SW480 (cell line): ENCODE measurements around the gene HOXB2.
"Not testable (repeated sequence)": the region's sequence is repeated elsewhere in the genome, so short reads cannot be mapped to it uniquely, and the experiment has no call there.

Experiments used
- DNase-seq: peaks from one replicate; pipeline ENCODE4 v3.0.0-alpha.2; 2016; ENCODE audit warnings: low spot score

Gene HOXB2

DNA sequence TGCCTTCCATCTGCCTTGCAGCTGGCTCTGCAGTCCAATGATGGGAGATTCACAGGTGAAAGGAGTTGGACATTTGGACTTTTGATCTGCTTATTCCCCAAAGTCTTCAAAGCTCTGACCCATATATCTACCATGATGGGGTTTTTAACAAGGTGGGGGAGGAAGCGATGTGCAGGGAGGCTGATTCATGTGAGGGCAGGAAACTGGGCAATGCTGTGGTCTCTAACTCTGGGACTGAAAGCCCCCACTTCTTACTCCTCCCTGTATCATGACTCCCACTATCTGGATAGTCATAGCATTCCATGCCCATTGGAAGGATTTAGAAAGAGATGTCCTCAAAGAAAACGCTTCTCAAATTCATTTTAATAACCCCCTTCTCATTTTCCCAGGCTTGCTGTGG lies 30.4 kb downstream of the HOXB2 start:
- DNase-seq = no peak

DNA sequence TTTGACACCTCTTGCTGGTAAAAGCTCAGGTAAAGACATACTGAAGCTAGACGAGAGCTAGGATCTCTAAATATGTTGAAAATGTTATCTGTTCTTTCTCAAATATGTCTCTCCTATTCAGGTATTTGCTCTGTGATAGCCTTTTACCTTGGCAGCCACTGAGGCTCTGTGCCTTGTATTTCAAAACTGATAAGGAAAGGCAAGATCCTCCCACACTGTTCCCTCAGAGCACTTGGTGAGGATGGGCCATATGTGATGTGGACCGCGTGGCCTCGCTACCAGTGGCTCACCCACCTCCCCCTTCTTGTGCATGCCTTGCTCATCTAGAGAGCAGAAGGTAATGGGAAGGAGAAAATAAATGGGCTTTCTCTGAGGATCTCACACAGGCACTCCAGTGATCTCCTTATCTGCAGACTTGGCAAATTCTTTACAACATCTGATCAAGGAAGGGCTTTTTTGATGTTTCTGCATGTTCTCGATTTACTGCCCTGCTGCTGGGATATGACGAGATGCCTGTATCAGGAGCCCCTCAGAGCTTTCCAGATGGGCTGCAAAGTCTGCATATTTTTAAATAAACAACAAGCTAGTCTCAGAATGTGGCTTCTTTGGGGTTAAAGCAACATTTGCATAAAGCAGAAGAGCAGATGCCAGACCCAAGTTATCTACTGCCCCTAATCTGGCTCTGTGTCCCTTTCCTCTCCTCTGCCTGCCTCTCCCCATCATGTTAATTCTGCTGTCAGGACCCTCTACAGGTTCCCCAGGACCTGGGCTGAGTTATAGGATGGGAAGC lies 31.0 kb downstream of the HOXB2 start:
- no peak for DNase-seq

DNA sequence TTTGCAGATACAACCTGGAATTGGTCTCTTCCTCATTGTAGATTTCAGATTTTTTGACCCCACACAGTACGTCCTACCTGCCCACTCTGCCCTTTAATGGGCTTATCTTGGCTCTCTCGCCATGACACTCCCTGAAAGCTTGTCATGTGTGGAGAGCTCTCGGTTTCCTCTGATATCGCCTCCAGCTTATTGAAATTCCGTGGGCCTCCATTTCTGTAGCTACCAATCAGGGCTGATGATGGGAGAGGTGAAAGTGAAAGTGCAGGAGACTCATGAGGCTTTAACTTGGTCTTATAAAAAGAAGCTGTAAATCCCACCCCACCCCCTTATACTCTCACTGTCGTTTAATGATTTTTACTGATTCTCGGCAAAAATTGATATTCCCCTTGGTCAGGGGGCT lies 31.8 kb downstream of the HOXB2 start:
- DNase-seq = no peak

DNA sequence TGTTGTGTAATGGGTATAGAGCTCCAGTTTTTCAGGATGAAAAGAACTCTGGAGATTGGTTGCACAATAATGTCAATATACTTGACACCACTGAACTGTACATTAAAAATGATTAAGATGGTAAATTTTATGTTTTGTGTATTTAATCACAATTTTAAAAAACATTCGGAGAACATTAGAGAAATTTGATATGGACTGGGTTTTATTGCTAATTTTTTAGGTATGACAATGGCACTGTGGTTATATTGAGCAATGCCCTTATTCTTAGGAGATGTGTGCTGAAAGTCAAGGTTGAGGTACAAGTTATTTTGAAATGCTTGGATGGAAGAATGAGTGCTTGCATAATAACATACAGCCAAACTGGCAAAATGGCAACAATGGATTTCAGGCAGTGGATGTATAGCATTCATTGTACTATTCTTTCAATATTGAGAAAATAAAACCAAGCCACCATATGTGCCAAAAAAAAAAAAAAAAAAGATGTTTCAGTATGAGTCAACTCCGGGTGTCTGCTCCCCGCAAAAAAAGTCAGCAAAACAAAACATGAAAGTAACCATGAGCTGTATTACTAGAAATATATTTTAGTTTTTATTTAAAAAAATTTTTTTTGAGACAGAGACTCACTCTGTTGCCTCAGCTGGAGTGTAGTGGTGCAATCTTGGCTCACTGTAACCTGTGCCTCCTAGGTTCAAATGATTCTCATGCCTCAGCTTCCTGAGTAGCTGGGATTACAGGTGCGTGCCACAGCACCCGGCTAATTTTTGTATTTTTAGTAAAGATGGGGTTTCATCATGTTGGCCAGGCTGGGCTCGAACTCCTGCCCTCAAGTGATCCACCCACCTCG lies 33.9 kb downstream of the HOXB2 start:
- no peak for DNase-seq

DNA sequence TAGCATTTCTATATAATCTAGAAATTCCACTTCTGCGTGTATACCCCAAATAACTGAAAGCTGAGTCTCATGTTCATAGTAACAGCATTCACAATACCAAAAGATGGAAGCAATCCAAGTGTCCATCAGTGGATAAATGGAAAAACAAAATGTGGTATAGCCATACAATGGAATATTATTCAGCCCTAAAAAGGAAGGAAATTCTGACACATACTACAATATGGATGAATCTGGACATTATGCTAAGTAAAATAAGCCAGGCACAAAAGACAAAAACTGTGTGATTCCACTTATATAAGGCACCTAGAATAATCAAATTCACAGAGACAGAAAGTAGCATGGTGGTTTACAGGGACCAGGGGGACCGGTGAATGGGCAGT lies 34.5 kb downstream of the HOXB2 start:
- no peak for DNase-seq

DNA sequence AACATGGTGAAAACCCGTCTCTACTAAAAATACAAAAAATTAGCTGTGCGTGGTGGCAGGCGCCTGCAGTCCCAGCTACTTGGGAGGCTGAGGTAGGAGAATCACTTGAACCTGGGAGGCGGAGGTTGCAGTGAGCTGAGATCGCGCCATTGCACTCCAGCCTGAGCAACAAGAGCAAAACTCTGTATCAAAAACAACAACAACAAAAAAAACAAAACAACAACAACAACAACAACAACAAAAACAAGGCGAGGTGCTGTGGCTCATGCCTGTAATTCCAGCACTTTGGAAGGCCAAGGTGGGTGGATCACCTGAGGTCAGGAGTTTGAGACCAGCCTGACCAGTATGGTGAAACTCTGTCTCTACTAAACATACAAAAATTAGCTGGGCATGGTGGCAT lies 35.2 kb downstream of the HOXB2 start:
- not testable (repeated sequence) for DNase-seq

- DNase-seq = no peak
These were observed 38.7 kb downstream of the HOXB2 start for GRCh38 chr17:48506246-48506645.

- DNase-seq = peak; percentile 95
These were observed 39.1 kb downstream of the HOXB2 start for GRCh38 chr17:48505788-48506187.

- no peak for DNase-seq
These were observed 40.0 kb downstream of the HOXB2 start for GRCh38 chr17:48504953-48505352.

DNA sequence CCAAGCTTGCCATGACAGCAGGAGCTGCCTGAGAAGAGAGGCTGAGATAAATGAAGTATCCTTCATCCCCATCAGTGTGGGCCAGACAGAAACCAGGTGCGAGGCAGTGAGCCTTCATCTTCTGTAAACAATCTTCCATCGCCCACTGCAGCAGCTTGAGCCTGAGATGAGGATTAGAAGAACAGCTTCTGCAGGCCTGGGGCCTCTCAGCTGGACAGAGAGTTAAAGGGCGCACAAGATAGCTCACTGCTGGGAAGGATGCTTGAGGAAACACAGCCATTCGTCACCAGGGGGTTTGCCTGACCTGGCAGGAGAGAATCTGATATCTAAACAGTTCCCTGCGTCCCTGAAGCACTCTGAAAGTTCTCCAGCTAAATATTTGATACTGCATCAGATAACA lies 41.2 kb downstream of the HOXB2 start:
- DNase-seq = no peak

- DNase-seq = no peak
These were observed 42.0 kb downstream of the HOXB2 start for GRCh38 chr17:48502901-48503300.

- DNase-seq = no peak
These were observed 42.6 kb downstream of the HOXB2 start for GRCh38 chr17:48502312-48502711.

- DNase-seq = no peak
These were observed 44.2 kb downstream of the HOXB2 start for GRCh38 chr17:48500435-48501426.

- DNase-seq = peak; percentile 74
These were observed 45.0 kb downstream of the HOXB2 start for GRCh38 chr17:48499735-48500434.

- peak; percentile 87 for DNase-seq
These were observed 45.7 kb downstream of the HOXB2 start for GRCh38 chr17:48499248-48499647.

DNA sequence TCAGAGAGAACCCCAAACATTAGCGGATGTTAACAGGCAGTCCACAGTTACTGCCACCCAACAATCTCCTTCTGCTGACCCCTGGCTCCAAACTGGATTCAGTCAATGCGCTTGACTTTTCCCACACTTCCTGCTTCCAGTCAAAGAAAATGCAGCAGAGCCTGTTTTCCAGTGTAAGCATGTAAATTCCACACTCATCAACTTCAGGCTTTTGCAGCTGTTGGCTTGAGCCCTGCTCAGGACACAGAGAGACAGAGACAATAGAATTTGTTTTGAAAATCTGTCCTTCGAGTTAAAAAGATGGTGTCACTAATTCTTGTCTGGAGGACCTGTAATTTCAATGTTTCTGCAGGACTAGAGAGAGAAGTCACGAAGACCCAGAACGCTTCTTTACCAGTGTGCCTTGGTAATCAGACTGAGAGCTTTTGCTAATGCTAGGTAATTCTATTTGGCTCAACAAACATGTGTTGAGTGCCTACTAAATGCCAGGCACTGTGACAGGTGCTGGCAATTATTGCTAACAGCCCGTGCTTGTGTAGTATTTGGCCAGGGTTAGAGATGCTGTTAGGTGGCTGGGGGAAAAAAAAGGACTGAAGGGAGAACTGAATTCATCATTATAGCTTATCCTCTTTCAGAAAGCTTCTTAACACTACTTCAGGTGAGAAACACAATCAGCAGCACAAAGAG lies 46.6 kb downstream of the HOXB2 start:
- DNase-seq = no peak

DNA sequence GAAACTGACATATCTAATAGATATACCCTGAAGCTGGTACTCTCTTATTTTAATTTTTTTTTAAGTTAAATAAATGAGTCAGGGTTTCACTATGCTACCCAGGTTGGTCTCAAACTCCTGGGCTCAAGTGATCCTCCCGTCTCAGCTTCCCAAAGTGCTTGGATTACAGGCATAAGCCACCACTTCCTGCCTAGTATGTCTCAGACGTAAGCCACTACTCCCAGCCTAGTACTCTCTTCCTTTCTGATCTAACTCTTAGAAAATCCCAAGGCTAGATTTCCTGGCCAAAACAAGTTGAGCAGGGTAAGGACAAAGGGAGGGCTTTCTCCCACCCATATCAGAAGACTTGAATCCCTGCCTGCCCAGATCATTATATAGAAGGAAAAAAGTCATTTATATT lies 47.8 kb downstream of the HOXB2 start:
- no peak for DNase-seq

DNA sequence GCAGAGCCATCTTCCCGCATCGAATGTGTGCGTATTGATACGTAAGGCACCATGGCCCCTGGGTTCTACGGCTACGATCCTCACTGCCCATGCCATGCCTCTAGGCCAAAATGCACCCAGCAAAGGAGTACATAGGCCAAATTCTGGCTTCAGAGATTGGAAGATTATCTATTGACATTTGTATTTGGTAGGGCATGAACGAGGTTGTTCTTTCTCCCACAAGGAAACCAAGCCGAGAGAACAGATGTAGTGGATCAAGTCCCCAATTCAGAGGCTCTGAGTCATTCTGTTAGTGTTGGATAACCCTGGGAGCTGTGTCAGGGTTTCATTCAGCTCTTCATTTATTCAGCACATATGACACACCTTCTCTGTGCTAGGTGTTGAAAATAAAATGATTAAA lies 50.6 kb downstream of the HOXB2 start:
- no peak for DNase-seq
